DOHH2 (cell line): Measurements from ENCODE around the gene SLCO3A1.

ENCODE experiments used
- CTCF ChIP-seq: fragments of 200-600 bp; sonication (generic); IDR thresholded peaks from one replicate; pipeline ENCODE4 v1.5.1; 2014; ENCODE audit warnings: antibody characterized with exemption, mild to moderate bottlenecking, low read depth, low read length; ENCODE audit not compliant: poor library complexity, severe bottlenecking
- EZH2phosphoT487 ChIP-seq: fragments of 200-600 bp; sonication (generic); IDR thresholded peaks from 2 replicates; pipeline ENCODE4 v1.6.1; 2017; ENCODE audit warnings: borderline replicate concordance, mild to moderate bottlenecking, antibody characterized with exemption, low read length, moderate library complexity, mixed read lengths

- no peak for TF ChIP-seq CTCF
- TF ChIP-seq EZH2phosphoT487: no peak
Measured at GRCh38 chr15:92074101-92074500, 220.6 kb downstream of the SLCO3A1 start.
